T-cell (primary cell): ENCODE measurements around the gene SMPD3. TPM values are rescaled to one million over a fixed set of nuclear protein-coding genes. Genes with fewer than 3 reads are reported as not detected.

Source experiments
- ATAC-seq, 4 experiments: fragments of 200-7000 bp in 3 of 4; fragments of 150-1000 bp in 1 of 4; cut with Tn5 transposase; replicated peaks in 1 of 4; 1 replicate in 3 of 4; 2 replicates in 1 of 4; pipeline ENCODE4 v1.10.0; 2021; ENCODE audit warnings: moderate library complexity in 3 of 4, mild to moderate bottlenecking in 2 of 4, moderate number of reproducible peaks in 1 of 4
- CTCF ChIA-PET, 2 donors: fragments of 300-600 bp; sonication (Branson Sonifier 250); formaldehyde crosslinking; loops; one replicate each; lab custom pipeline; 2022; ENCODE audit warnings: antibody characterized with exemption in 2 of 2; lab: Charles Lee
- POLR2A ChIA-PET, 2 donors: fragments of 300-600 bp; sonication (Branson Sonifier 250); formaldehyde crosslinking; loops; one replicate each; lab custom pipeline; 2022; ENCODE audit warnings: antibody characterized with exemption in 2 of 2; lab: Charles Lee
- DNase-seq, 35 experiments: peaks; one replicate each; pipeline versions ENCODE4 v3.0.0 to v3.0.0-alpha.2; 2013 to 2023
- H3K27ac ChIP-seq: one replicate; pipeline ENCODE4 v1.5.1; 2013; ENCODE audit warnings: low read length
- H3K27me3 ChIP-seq, 2 experiments: replicated peaks in 1 of 2; 1 replicate in 1 of 2; 2 replicates in 1 of 2; pipeline versions ENCODE4 v1.6.1 to v1.7.0; 2013; ENCODE audit warnings: low read length in 1 of 2, mixed read lengths in 1 of 2; ENCODE audit not compliant: control insufficient read depth in 2 of 2, insufficient read depth in 2 of 2; ENCODE audit errors: extremely low read depth in 1 of 2
- H3K36me3 ChIP-seq, 2 donors: 1 replicate in 1 of 2; 2 replicates in 1 of 2; pipeline versions ENCODE4 v1.6.1 to v1.7.0; 2013; ENCODE audit warnings: low read length in 1 of 2; ENCODE audit not compliant: control insufficient read depth in 2 of 2, insufficient read depth in 1 of 2; ENCODE audit errors: extremely low read depth in 1 of 2
- H3K4me1 ChIP-seq, 2 experiments: 1 replicate in 1 of 2; 2 replicates in 1 of 2; pipeline versions ENCODE4 v1.6.1 to v1.7.0; 2013; ENCODE audit warnings: low read length in 2 of 2, mixed read lengths in 1 of 2; ENCODE audit not compliant: insufficient read depth in 2 of 2, control insufficient read depth in 1 of 2; ENCODE audit errors: extremely low read depth in 1 of 2
- H3K4me3 ChIP-seq, 2 donors: 1 replicate in 1 of 2; 2 replicates in 1 of 2; pipeline versions ENCODE4 v1.5.1 to v1.7.0; 2013; ENCODE audit warnings: mild to moderate bottlenecking in 2 of 2, low read length in 1 of 2, moderate library complexity in 1 of 2; ENCODE audit not compliant: control insufficient read depth in 1 of 2; ENCODE audit errors: extremely low read depth in 1 of 2
- H3K9me3 ChIP-seq: 2 replicates; pipeline ENCODE4 v1.7.0; 2013
- H3K27ac Mint-ChIP-seq, 2 donors: one replicate each; pipeline ENCODE4 v1.8.0; 2020 to 2021; ENCODE audit warnings: mild to moderate bottlenecking in 2 of 2, mixed read lengths in 2 of 2
- H3K27me3 Mint-ChIP-seq, 2 donors: one replicate each; pipeline ENCODE4 v1.8.0; 2021 to 2022; ENCODE audit warnings: mixed read lengths in 2 of 2
- H3K36me3 Mint-ChIP-seq: one replicate; pipeline ENCODE4 v1.8.0; 2021; ENCODE audit warnings: mixed read lengths
- H3K4me1 Mint-ChIP-seq, 3 donors: one replicate each; pipeline ENCODE4 v1.8.0; 2020 to 2022; ENCODE audit warnings: mixed read lengths in 3 of 3, mild to moderate bottlenecking in 1 of 3
- H3K4me3 Mint-ChIP-seq, 3 donors: one replicate each; pipeline ENCODE4 v1.8.0; 2020 to 2022; ENCODE audit warnings: mild to moderate bottlenecking in 3 of 3, mixed read lengths in 3 of 3, moderate library complexity in 3 of 3
- H3K9me3 Mint-ChIP-seq, 3 donors: one replicate each; pipeline ENCODE4 v1.8.0; 2020 to 2022; ENCODE audit warnings: mixed read lengths in 3 of 3
- WGBS: methylation state at CpG from one replicate; pipeline ENCODE4 v1.1.5; 2013; ENCODE audit warnings: missing lambda C conversion rate; ENCODE audit not compliant: insufficient coverage; 5-methylcytosine and 5-hydroxymethylcytosine counted together
- total RNA-seq, 35 experiments: library from RNA in 6 of 35; stranded (reverse) in 6 of 35; fragments of 120-200 nt in 1 of 35; gene quantifications; one replicate each; pipeline versions ENCODE4 v1.2.1 to v1.2.4 and lab custom pipeline; 2013 to 2026

The SMPD3 gene
- total RNA-seq, 5 donors from 2014 or later (not counting 1 experiment from before 2014, with no cell fraction given), result 0.93 to 2.3 (median 1.7) TPM

DNA sequence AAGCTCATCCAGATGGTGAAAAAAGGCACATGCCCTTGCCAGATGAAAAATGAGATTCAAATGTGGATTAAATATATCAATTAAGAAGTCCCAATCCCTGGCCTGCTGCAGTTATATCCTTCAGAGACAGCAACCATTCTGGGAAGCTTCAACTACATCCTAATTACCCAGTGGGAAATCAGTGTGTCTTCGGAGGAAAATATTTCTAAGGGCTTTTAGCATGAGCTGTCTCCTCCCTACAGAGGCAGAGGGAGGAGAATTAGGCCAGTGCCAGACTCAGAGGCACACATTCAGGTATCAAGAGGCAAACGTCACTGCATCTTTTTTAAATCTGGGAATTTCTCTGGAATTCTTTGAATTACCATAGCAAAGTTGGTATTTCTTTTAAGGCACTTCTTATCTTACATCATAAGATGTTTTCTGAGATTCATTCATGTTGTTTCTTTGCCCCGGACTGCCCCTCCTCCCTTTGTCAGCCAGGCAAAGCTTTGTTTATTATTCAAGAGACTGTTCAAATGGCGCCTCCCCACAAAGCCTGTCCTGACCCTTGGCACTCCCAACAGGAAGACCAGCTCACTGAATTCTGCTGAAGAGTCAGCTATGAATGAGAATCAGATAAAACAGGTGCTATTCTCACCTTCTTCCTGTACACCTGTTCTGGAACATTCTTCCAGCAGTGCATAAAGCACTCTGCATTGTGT, 38.3 kb upstream of the SMPD3 start:
- Histone ChIP-seq H3K27me3 (peaks cover 0 to 12% of the 10 kb centered on the region in 2 experiments), H3K36me3 (no peaks in the 10 kb centered on the region), H3K27ac (no peak overlapping the region), H3K4me3 (no peak overlapping the region), H3K9me3 (no peaks in the 10 kb centered on the region), H3K4me1 (no peaks in the 10 kb centered on the region)
- H3K4me3 Mint-ChIP-seq, result no peak overlapping the region
- POLR2A ChIA-PET, result interaction anchor here in 1 of 2 donors (0.6 kb wide), 1 partner anchor 54 kb away, joined by 3 read pairs; no protein-coding TSS in a partner anchor
- peaks cover 0 to 5% (median 5%) of the 10 kb centered on the region in 3 donors for H3K4me1 Mint-ChIP-seq
- 100% methylated on average over 1 of the region's 4 CpGs for WGBS
- H3K27ac Mint-ChIP-seq, result no peak overlapping the region
- H3K27me3 Mint-ChIP-seq, result no peaks in the 10 kb centered on the region
- no peaks in the 10 kb centered on the region for H3K36me3 Mint-ChIP-seq
- no peaks in the 10 kb centered on the region for H3K9me3 Mint-ChIP-seq
- CTCF ChIA-PET, result no interaction called here
- DNase-seq, result no peak
- ATAC-seq, result no peak

DNA sequence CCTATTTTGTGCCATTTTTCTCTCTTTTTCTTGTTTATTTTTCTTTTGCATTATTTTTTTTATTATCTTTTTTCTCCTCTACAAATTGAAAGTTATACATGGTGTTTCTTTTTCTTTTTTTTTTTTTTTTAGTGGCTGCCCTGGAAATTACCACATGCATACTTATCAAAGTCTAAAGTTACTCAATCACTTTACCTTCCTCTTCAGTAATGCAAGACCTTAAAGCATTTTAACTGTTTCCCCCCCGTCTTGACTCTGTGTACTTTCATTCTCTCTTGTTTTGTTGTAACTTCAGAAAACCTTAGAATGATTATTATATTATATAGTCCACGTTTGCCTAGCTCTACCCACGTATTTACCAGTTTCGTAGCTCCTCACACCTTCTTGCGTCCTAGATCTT, 33.3 kb upstream of the SMPD3 start:
- POLR2A ChIA-PET, result interaction anchor here in 1 of 2 donors (0.5 kb wide), 1 partner anchor 9 kb away, joined by 3 read pairs; no protein-coding TSS in a partner anchor
- no CpG with 5 or more reads among the region's 5 CpGs for WGBS
- DNase-seq (no peak), ATAC-seq (no peak)
- Histone ChIP-seq H3K9me3 (no peaks in the 10 kb centered on the region), H3K4me1 (peaks cover 0 to 3% of the 10 kb centered on the region in 2 experiments), H3K27ac (no peak overlapping the region), H3K4me3 (no peak overlapping the region), H3K27me3 (peaks cover 0 to 3% of the 10 kb centered on the region in 2 experiments), H3K36me3 (no peaks in the 10 kb centered on the region)
- H3K27me3 Mint-ChIP-seq, result no peaks in the 10 kb centered on the region
- H3K36me3 Mint-ChIP-seq, result no peaks in the 10 kb centered on the region
- H3K4me1 Mint-ChIP-seq, result no peaks in the 10 kb centered on the region
- no peak overlapping the region for H3K27ac Mint-ChIP-seq
- CTCF ChIA-PET, result no interaction called here
- no peaks in the 10 kb centered on the region for H3K9me3 Mint-ChIP-seq
- no peak overlapping the region for H3K4me3 Mint-ChIP-seq

GRCh38 chr16:68480084-68480995, 32.0 kb upstream of the SMPD3 start:
- Mint-ChIP-seq H3K36me3 (no peaks in the 10 kb centered on the region), H3K4me3 (no peak overlapping the region), H3K27me3 (no peaks in the 10 kb centered on the region), H3K9me3 (no peaks in the 10 kb centered on the region), H3K4me1 (no peaks in the 10 kb centered on the region), H3K27ac (no peak overlapping the region)
- WGBS, result 96% methylated on average over 5 of the region's 6 CpGs
- H3K36me3 ChIP-seq, result no peaks in the 10 kb centered on the region
- DNase-seq, result no peak
- H3K9me3 ChIP-seq, result no peaks in the 10 kb centered on the region
- POLR2A ChIA-PET, result no interaction called here
- no peak overlapping the region for H3K4me3 ChIP-seq
- H3K4me1 ChIP-seq, result peaks cover 0 to 3% of the 10 kb centered on the region in 2 experiments
- H3K27ac ChIP-seq, result no peak overlapping the region
- CTCF ChIA-PET, result interaction anchor here (0.6 to 0.7 kb wide), 2 partner anchors 146 to 688 kb away, joined by 3 read pairs; no protein-coding TSS in a partner anchor
- no peak for ATAC-seq
- H3K27me3 ChIP-seq, result peaks cover 0 to 3% of the 10 kb centered on the region in 2 experiments

- WGBS, result 38% methylated on average over 1 of the region's 2 CpGs
- ChIA-PET POLR2A (no interaction called here), CTCF (interaction anchor here in 1 of 2 donors (0.5 kb wide), 1 partner anchor 119 kb away, joined by 4 read pairs; no protein-coding TSS in a partner anchor)
- H3K9me3 ChIP-seq, result no peaks in the 10 kb centered on the region
- ATAC-seq (no peak), DNase-seq (no peak)
- Mint-ChIP-seq H3K4me3 (no peak overlapping the region), H3K36me3 (no peaks in the 10 kb centered on the region), H3K27ac (no peak overlapping the region), H3K4me1 (no peaks in the 10 kb centered on the region), H3K9me3 (no peaks in the 10 kb centered on the region), H3K27me3 (no peaks in the 10 kb centered on the region)
- peaks cover 0 to 3% of the 10 kb centered on the region in 2 experiments for H3K27me3 ChIP-seq
- H3K36me3 ChIP-seq, result no peaks in the 10 kb centered on the region
- no peak overlapping the region for H3K27ac ChIP-seq
- no peak overlapping the region for H3K4me3 ChIP-seq
- H3K4me1 ChIP-seq, result peaks cover 0 to 3% of the 10 kb centered on the region in 2 experiments
Observed at GRCh38 chr16:68479271-68479670, 31.0 kb upstream of the SMPD3 start.

DNA sequence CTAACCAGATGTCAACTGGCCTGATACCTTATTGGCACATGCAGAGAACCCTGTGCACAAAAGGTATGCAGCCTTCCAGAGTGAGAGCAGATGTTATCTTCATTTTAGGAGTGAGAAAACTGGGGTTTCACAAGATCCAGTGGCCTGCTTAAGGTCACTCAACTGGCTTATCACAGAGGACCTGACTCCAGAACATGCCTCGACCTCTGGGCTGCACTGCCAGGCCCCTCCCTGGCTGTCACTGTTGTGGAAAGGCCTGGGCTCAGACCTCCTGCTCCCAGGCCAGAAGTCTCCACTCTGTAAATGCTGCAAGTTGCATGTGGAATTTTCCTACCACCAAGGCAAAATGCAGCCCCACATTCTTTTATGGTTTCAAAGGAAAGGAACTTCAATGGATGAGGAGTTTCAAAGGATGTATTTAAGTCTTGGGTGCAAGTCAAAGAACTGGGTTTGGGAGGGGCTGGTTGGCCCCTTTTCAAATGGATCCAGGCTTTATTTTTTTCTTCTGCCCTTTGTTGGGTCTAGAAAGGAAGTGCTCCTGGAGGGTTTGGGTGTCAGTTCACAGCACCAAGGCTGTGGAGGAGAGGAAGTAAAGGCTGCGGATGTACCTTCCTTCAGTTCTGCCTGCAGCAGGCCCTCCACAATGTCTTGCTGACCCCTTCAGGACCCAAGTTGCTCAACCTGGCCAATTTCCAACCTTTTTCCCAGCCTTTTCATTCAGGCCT, 30.4 kb upstream of the SMPD3 start:
- H3K9me3 Mint-ChIP-seq, result no peaks in the 10 kb centered on the region
- H3K27ac Mint-ChIP-seq, result no peak overlapping the region
- H3K27me3 Mint-ChIP-seq, result no peaks in the 10 kb centered on the region
- no peak overlapping the region for H3K27ac ChIP-seq
- no peak for DNase-seq
- ATAC-seq, result no peak
- H3K9me3 ChIP-seq, result no peaks in the 10 kb centered on the region
- no peak overlapping the region for H3K4me3 Mint-ChIP-seq
- H3K4me1 ChIP-seq, result peaks cover 2 to 3% of the 10 kb centered on the region in 2 experiments
- H3K36me3 ChIP-seq, result no peaks in the 10 kb centered on the region
- WGBS, result 75% methylated on average over 1 of the region's 2 CpGs
- POLR2A ChIA-PET, result no interaction called here
- no peaks in the 10 kb centered on the region for H3K4me1 Mint-ChIP-seq
- no peaks in the 10 kb centered on the region for H3K36me3 Mint-ChIP-seq
- CTCF ChIA-PET, result interaction anchor here in 1 of 2 donors (0.5 kb wide), 1 partner anchor 119 kb away, joined by 4 read pairs; no protein-coding TSS in a partner anchor
- no peak overlapping the region for H3K4me3 ChIP-seq
- H3K27me3 ChIP-seq, result peaks cover 0 to 3% of the 10 kb centered on the region in 2 experiments

DNA sequence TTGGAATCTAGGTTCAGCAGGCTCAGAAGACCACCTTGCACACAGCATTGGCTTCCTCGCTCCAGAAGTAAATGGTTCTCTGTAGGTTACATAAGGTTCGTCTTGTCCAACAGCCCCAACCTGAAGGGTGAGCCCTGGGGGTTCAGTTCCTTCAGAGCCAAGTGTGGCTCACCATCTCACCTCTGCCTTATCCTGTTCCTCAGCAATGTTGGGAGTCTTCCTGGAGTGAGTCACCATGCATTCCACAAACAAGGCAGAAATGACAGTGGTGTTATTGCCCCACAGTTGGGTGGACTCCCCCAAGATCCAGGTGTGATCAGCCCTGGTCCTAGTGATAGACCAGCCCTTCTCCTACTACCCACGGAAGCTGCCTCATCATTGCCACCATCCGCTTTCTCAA, 26.8 kb upstream of the SMPD3 start:
- Histone ChIP-seq H3K27ac (no peak overlapping the region), H3K27me3 (peaks cover 0 to 3% of the 10 kb centered on the region in 2 experiments), H3K9me3 (no peaks in the 10 kb centered on the region), H3K36me3 (no peaks in the 10 kb centered on the region), H3K4me1 (peaks cover 11 to 13% of the 10 kb centered on the region in 2 experiments), H3K4me3 (no peak overlapping the region)
- ATAC-seq (no peak), DNase-seq (no peak)
- H3K9me3 Mint-ChIP-seq, result no peaks in the 10 kb centered on the region
- ChIA-PET CTCF (no interaction called here), POLR2A (no interaction called here)
- no peak overlapping the region for H3K4me3 Mint-ChIP-seq
- 90% methylated on average over 2 of the region's 4 CpGs for WGBS
- no peaks in the 10 kb centered on the region for H3K27me3 Mint-ChIP-seq
- peaks cover 17% of the 10 kb centered on the region in 3 donors for H3K4me1 Mint-ChIP-seq
- H3K36me3 Mint-ChIP-seq, result no peaks in the 10 kb centered on the region
- H3K27ac Mint-ChIP-seq, result no peak overlapping the region
